ENCODE measurements around the gene METTL27.
"Not testable (repeated sequence)": the region's sequence is repeated elsewhere in the genome, so short reads cannot be mapped to it uniquely, and the experiment has no call there.

DNA sequence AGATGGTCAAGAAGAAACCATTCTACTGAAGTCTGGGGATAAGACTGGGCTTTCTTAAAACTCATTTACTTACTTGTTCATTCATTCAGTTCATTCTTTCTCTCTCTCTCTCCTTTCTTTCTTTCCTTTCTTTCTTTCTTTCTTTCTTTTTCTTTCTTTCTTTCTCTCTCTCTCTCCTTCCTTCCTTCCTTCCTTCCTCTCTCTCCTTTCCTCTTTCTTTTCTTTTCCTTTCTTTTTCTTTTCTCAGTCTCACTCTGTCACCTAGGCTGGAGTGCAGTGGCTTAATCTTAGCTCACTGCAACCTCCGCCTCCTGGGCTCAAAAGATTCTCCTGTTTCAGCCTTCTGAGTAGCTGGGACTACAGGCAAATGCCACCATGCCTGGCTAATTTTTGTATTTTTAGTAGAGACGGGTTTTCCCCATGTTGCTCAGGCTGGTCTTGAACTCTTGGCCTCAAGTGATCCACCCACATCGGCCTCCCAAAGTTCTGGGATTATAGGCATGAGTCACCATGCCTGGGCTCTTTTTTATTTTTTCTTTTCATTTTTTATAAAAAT, 42.6 kb upstream of the METTL27 start:
- not testable (repeated sequence) for TF ChIP-seq POLR2A, TAF1, POLR2AphosphoS5, POU2F2 (IDR thresholded peaks at IDR 0.05; ENCODE audit: low read depth, low read length)

Measured in GM12891 (cell line).